Uterus (tissue), 4 donors: ENCODE measurements around the gene SYT12. TPM values are rescaled to one million over a fixed set of nuclear protein-coding genes. Genes with fewer than 3 reads are reported as not detected.
"Not testable (repeated sequence)": the region's sequence is repeated elsewhere in the genome, so short reads cannot be mapped to it uniquely, and the experiment has no call there.

Source experiments
- DNase-seq, 2 donors: peaks; one replicate each; pipeline ENCODE4 v3.0.0-alpha.2; 2019 to 2020
- H3K27ac ChIP-seq, 2 donors: fragments of 200-600 bp; sonication (generic); 1 replicate in 1 of 2; 2 replicates in 1 of 2; pipeline ENCODE4 v1.5.1; 2016 to 2018
- H3K27me3 ChIP-seq, 2 donors: fragments of 200-600 bp; sonication (generic); one replicate each; pipeline ENCODE4 v1.5.1; 2018 to 2019; ENCODE audit warnings: control low read depth in 1 of 2
- H3K36me3 ChIP-seq, 2 donors: fragments of 200-600 bp; sonication (generic); one replicate each; pipeline ENCODE4 v1.5.1; 2019; ENCODE audit warnings: control low read depth in 1 of 2
- H3K4me1 ChIP-seq, 2 donors: fragments of 200-600 bp; sonication (generic); one replicate each; pipeline ENCODE4 v1.5.1; 2018 to 2019; ENCODE audit warnings: control low read depth in 1 of 2
- H3K4me3 ChIP-seq, 2 donors: fragments of 200-600 bp; sonication (generic); 1 replicate in 1 of 2; 2 replicates in 1 of 2; pipeline ENCODE4 v1.5.1; 2018 to 2019; ENCODE audit warnings: mild to moderate bottlenecking in 1 of 2
- H3K9me3 ChIP-seq, 2 donors: fragments of 200-600 bp; sonication (generic); one replicate each; pipeline ENCODE4 v1.5.1; 2019; ENCODE audit warnings: control low read depth in 1 of 2
- CTCF ChIP-seq, 4 experiments: fragments of 200-600 bp in 2 of 4; fragments of 450-650 bp in 2 of 4; sonication (generic) in 2 of 4; IDR thresholded peaks; one replicate each; pipeline ENCODE4 v1.5.1; 2016 to 2019; ENCODE audit warnings: antibody characterized with exemption in 4 of 4, mild to moderate bottlenecking in 2 of 4, moderate library complexity in 1 of 4
- POLR2A ChIP-seq, 2 donors: fragments of 450-650 bp; IDR thresholded peaks; one replicate each; pipeline ENCODE4 v1.6.1; 2016; ENCODE audit warnings: antibody characterized with exemption in 2 of 2, mild to moderate bottlenecking in 1 of 2, moderate library complexity in 1 of 2
- intact Hi-C: fragments of 100-400 bp; cut with DNase I; formaldehyde crosslinking; loops from one replicate; pipeline ENCODE4 v1.15.1; 2023; ENCODE audit warnings: low total_unique reads
- total RNA-seq, 4 donors: library from RNA; depleted of rRNA in 3 of 4; stranded (reverse); fragments of >200 nt in 3 of 4; gene quantifications; one replicate each; pipeline versions ENCODE4 v1.1.0 to v1.2.4, GENCODE V29; 2014 to 2023
- donor health status: DM: yes; HTN: yes; CAD: no.

SYT12 gene
- total RNA-seq, 4 donors from 2014 or later = 0.55 to 0.61 TPM; not detected in 2

GRCh38 chr11:67001332-67001731 is 21.6 kb upstream of the SYT12 start:
- Histone ChIP-seq H3K9me3 (no peaks in the 10 kb centered on the region), H3K36me3 (no peaks in the 10 kb centered on the region), H3K4me1 (no peaks in the 10 kb centered on the region), H3K27ac (no peak overlapping the region), H3K4me3 (no peak overlapping the region), H3K27me3 (no peaks in the 10 kb centered on the region)
- TF ChIP-seq CTCF (IDR thresholded peaks at IDR 0.05) (no peak), POLR2A (IDR thresholded peaks at IDR 0.05) (no peak)
- DNase-seq = no peak
- intact Hi-C loops = no loop called here

- no peak for TF ChIP-seq CTCF (IDR thresholded peaks at IDR 0.05)
- TF ChIP-seq POLR2A (IDR thresholded peaks at IDR 0.05) = no peak
- H3K4me1 ChIP-seq = no peaks in the 10 kb centered on the region
- no peaks in the 10 kb centered on the region for H3K27me3 ChIP-seq
- H3K4me3 ChIP-seq = no peak overlapping the region
- H3K27ac ChIP-seq = no peak overlapping the region
- no peaks in the 10 kb centered on the region for H3K9me3 ChIP-seq
- H3K36me3 ChIP-seq = no peaks in the 10 kb centered on the region
- no peak for DNase-seq
- intact Hi-C loops = no loop called here
Observed at GRCh38 chr11:67002297-67002913, 20.5 kb upstream of the SYT12 start.

- Histone ChIP-seq H3K36me3 (no peaks in the 10 kb centered on the region), H3K27ac (no peak overlapping the region), H3K4me3 (no peak overlapping the region), H3K27me3 (no peaks in the 10 kb centered on the region), H3K9me3 (no peaks in the 10 kb centered on the region), H3K4me1 (no peaks in the 10 kb centered on the region)
- DNase-seq = no peak
- intact Hi-C loops = no loop called here
- TF ChIP-seq CTCF (IDR thresholded peaks at IDR 0.05) (no peak), POLR2A (IDR thresholded peaks at IDR 0.05) (no peak)
Observed at GRCh38 chr11:67002921-67003411, 20.0 kb upstream of the SYT12 start.

GRCh38 chr11:67005200-67005599 is 17.7 kb upstream of the SYT12 start:
- H3K4me3 ChIP-seq, H3K9me3 ChIP-seq, H3K36me3 ChIP-seq, H3K27me3 ChIP-seq, H3K27ac ChIP-seq, DNase-seq, H3K4me1 ChIP-seq, intact Hi-C loops: not testable (repeated sequence)

GRCh38 chr11:67006029-67006884 is 16.7 kb upstream of the SYT12 start:
- Histone ChIP-seq H3K36me3 (no peaks in the 10 kb centered on the region), H3K4me3 (no peak overlapping the region), H3K27ac (no peak overlapping the region), H3K27me3 (no peaks in the 10 kb centered on the region), H3K4me1 (no peaks in the 10 kb centered on the region), H3K9me3 (no peaks in the 10 kb centered on the region)
- no peak for TF ChIP-seq CTCF (IDR thresholded peaks at IDR 0.05)
- no peak for TF ChIP-seq POLR2A (IDR thresholded peaks at IDR 0.05)
- intact Hi-C loops = no loop called here
- no peak for DNase-seq
